LHCN-M2 (cell line): ENCODE results near the gene PDLIM4. TPM values are rescaled to one million over a fixed set of nuclear protein-coding genes. Genes with fewer than 3 reads are reported as not detected.

Experiments
- DNase-seq: peaks from one replicate; pipeline ENCODE4 v3.0.0-alpha.2; 2012; ENCODE audit warnings: low read depth
- total RNA-seq: library from RNA; depleted of rRNA; stranded (reverse); fragments of >200 nt; gene quantifications from 2 replicates; pipeline ENCODE4 v1.2.3, GENCODE V29; 2014; rRNA removed

PDLIM4 gene
- total RNA-seq, 1 experiment from 2014 or later = 153 TPM

- no peak for DNase-seq
Observed at GRCh38 chr5:132303589-132303988, 46.1 kb downstream of the PDLIM4 start.

GRCh38 chr5:132305420-132305819, 47.9 kb downstream of the PDLIM4 start:
- DNase-seq = no peak

- DNase-seq = no peak
Observed at GRCh38 chr5:132308701-132309100, 51.2 kb downstream of the PDLIM4 start.

- no peak for DNase-seq
Observed at GRCh38 chr5:132309679-132310078, 52.2 kb downstream of the PDLIM4 start.

- DNase-seq = no peak
Observed at GRCh38 chr5:132310141-132310834, 52.8 kb downstream of the PDLIM4 start.

- no peak for DNase-seq
Observed at GRCh38 chr5:132313366-132313765, 55.9 kb downstream of the PDLIM4 start.

- no peak for DNase-seq
Observed at GRCh38 chr5:132313961-132314432, 56.5 kb downstream of the PDLIM4 start.

GRCh38 chr5:132315529-132316067, 58.1 kb downstream of the PDLIM4 start:
- DNase-seq = no peak

GRCh38 chr5:132319975-132320374, 62.5 kb downstream of the PDLIM4 start:
- DNase-seq = no peak

- DNase-seq = no peak
Observed at GRCh38 chr5:132321109-132321721, 63.7 kb downstream of the PDLIM4 start.

- DNase-seq = no peak
Observed at GRCh38 chr5:132322266-132322665, 64.8 kb downstream of the PDLIM4 start.

Other genes starting within 250 kb of the PDLIM4 start
- not detected in 2 replicates for gene ACSL6, start 246.0 kb upstream of the PDLIM4 start, total RNA-seq
- gene IL3, start 197.0 kb upstream of the PDLIM4 start, total RNA-seq = not detected in 2 replicates
- gene CSF2, start 183.9 kb upstream of the PDLIM4 start, total RNA-seq = not detected in 2 replicates
- 200 and 217 TPM in 2 replicates for gene P4HA2, start 29.8 kb upstream of the PDLIM4 start, total RNA-seq
- 5.6 and 8.3 TPM in 2 replicates for gene SLC22A4, start 36.7 kb downstream of the PDLIM4 start, total RNA-seq
- gene SLC22A5, start 112.0 kb downstream of the PDLIM4 start, total RNA-seq = 5.6 and 6.1 TPM in 2 replicates
- gene IRF1, start 233.1 kb downstream of the PDLIM4 start, total RNA-seq = 17.8 and 20.3 TPM in 2 replicates